Left cardiac atrium (tissue), 4 donors: ENCODE results near the gene ARHGAP45. TPM values are rescaled to one million over a fixed set of nuclear protein-coding genes. Genes with fewer than 3 reads are reported as not detected.
"Not testable (repeated sequence)": the region's sequence is repeated elsewhere in the genome, so short reads cannot be mapped to it uniquely, and the experiment has no call there.

Experiments
- ATAC-seq, 2 donors: fragments of 200-7000 bp; cut with Tn5 transposase; one replicate each; pipeline ENCODE4 v1.9.1; 2020; ENCODE audit warnings: mild to moderate bottlenecking in 2 of 2, moderate library complexity in 2 of 2
- DNase-seq: peaks from one replicate; pipeline ENCODE4 v3.0.0-alpha.2; 2020
- intact Hi-C, 2 donors: fragments of 100-400 bp; cut with DNase I; formaldehyde crosslinking; loops; one replicate each; pipeline versions ENCODE4 v1.14.1 to v1.15.1; 2022 to 2023
- total RNA-seq, 2 donors: library from RNA; stranded (reverse); fragmentation: NEBNext Ultra II Directional; extraction: Animal tissue kit (Norgen Biotek cat#: 25700); gene quantifications; one replicate each; pipeline ENCODE4 v1.2.1, GENCODE V29; 2021
- donor health status: DM: no; HTN: yes; CAD: no.
- donor health status: DM: no; HTN: yes; CAD: no; lungs with severe emphysema.
- donor health status: DM: yes; HTN: yes; CAD: no.
- donor health status: Dilated cardiomyopathy.

The ARHGAP45 gene
- total RNA-seq, 2 donors from 2014 or later, result 10.6 to 12.6 TPM

DNA sequence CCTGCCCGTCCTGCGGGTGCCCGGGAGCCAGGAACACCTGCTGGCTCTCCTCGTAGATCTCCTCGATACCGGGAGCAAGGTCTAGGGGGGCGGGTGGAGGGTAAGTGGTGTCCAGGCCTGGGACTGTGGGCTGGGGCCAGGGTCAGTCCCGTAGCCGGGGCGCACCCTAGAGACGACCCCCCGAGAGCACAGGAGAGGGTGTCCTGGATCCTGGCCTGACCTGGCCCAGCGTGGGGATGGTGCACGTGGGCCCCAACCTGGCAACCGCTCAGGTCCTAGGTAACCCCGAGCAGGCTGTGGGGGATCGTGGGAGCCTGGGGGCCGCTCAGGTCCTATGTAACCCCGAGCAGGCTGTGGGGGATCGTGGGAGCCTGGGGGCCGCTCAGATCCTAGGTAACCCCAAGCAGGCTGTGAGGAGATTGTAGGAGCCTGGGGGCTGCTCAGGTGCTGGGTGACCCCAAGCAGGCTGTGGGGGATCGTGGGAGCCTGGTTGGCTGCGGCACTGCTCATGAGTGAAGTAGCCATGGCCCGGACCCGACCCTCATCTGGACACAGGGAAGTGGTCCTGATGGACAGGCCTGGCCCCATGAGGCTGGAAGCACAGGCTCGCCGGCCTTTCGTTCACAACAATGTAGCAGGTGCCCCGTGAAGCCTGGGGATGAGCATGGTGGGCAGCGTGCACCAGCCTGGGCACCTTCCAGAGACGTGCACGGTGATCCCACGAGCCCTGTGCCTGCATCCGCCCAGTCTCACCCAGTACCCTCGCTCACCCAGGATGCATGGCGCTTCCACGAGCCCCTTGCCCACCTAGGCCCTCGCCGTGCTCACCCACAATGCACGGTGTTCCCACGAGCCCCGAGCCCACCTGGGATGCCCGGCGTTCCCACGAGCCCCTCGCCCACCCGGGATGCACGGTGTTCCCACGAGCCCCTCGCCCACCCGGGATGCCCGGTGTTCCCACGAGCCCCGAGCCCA is 43.0 kb downstream of the ARHGAP45 start:
- intact Hi-C loops, result loop anchor here in 1 of 2 donors (5.0 kb wide), 1 partner anchor 82 kb away; no protein-coding TSS in a partner anchor
- DNase-seq (no peak), ATAC-seq (no peak)

DNA sequence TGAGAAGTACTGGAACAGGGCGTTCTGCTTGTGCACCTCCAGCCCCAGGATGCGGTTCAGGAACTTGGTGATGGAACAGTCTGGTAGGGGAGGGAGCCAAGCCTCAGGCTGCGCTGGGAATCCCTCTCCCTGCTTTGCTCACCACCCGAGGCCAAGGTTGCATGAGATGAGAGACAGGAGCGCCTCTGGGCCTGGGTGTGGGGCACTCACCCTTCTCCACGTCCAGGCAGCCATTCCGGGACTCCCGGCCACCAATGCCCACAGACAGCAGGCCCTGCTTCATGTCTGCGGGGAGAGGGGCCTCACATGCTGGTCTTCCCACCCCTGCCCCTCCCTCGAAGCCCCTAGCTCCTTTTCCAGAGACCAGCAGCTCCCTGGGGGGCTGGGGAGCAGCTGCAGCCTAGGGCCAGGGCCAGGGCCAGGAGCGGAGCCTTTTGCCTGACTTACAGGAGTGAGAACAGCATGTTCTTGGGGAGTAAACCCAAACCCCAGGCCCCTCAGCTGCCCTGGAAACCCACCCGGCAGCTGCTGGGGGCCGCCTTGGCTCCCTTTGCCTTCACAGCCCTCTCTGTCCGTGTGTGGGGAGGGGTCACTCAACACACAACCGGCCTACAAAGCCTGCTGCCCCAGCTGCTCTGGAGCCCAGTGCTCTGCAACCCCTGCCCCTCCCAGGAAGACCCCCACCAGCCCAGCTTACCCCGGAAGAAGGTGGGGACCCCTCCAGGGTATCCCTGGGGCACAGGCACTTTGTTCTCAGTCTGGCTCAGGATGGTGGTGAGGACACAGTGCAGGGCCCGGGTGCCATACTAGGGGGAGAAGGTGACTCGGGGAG is 44.1 kb downstream of the ARHGAP45 start:
- DNase-seq (no peak), ATAC-seq (no peak)
- intact Hi-C loops, result loop anchor here in 1 of 2 donors (5.0 kb wide), 1 partner anchor 81 kb away; no protein-coding TSS in a partner anchor

DNA sequence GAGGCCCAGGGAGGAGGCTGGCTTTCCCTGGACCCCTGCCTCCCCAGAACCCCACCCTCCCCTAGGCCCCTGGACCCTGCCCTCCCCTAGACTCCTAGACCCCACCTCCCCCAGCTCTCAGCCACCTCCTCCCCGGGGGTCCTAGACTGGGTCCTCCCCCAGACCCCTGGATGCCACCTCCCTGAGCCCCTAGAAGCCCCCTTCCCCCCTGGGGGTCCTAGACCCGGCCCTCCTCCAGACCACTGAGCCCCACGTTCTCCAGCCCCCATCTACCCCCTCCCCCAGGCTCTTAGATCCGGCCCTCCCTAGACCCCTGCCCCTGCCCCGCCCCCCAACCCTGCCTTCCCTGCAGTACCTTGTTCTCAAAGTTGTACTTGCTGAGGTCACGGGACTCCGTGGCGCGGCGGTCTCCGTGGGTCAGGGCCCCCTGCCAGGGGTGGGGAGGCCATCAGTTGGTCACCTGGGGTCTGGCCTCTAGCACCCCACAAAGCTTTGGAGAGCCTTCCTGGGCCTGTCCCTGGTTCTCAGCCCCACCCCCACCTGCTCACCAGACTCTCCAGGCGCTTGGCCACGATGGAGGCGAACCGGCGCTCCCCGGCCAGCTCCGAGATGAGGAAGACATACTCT is 44.8 kb downstream of the ARHGAP45 start:
- no peak for ATAC-seq
- intact Hi-C loops, result loop anchor here in 1 of 2 donors (5.0 kb wide), 1 partner anchor 81 kb away; no protein-coding TSS in a partner anchor
- DNase-seq, result no peak

DNA sequence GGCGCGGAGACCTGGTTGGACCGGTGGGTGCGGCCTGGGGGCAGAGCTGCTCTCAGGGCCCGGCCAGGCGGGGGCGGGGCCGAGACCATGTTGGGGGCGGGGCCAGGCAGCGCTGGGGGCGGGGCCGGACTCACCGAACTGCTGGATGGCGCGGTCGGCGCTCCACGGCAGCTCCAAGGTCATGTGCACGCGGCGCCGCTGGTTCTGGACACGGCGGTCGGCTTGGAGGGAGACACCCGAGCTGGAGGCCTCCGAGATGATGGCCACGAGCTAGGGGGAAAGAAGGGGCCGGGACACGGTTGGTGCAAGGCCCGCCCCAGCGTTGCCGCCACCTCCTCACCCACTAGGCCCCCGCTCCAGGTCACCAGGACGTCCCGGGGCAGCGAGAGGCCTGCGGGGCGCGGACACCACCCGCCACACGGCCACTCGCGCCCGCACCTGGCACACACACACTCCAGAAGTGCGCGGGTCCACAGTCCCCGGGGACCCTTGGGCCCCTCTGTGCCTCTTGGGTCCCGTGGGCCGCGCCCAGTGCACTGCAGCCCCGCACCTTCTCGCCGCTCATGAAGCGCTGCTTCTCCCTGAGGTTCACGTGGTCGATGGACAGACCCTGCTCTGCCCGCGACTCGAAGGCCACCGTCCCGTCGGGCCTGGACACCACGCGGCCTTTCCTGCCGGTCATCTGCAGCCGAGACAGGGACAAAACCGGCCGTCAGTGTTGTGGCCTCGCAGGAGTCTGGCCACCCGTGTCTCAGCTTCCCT is 45.5 kb downstream of the ARHGAP45 start:
- no peak for DNase-seq
- intact Hi-C loops, result loop anchor here in 1 of 2 donors (5.0 kb wide), 1 partner anchor 80 kb away; no protein-coding TSS in a partner anchor
- ATAC-seq, result peak; percentile 42 to 50

DNA sequence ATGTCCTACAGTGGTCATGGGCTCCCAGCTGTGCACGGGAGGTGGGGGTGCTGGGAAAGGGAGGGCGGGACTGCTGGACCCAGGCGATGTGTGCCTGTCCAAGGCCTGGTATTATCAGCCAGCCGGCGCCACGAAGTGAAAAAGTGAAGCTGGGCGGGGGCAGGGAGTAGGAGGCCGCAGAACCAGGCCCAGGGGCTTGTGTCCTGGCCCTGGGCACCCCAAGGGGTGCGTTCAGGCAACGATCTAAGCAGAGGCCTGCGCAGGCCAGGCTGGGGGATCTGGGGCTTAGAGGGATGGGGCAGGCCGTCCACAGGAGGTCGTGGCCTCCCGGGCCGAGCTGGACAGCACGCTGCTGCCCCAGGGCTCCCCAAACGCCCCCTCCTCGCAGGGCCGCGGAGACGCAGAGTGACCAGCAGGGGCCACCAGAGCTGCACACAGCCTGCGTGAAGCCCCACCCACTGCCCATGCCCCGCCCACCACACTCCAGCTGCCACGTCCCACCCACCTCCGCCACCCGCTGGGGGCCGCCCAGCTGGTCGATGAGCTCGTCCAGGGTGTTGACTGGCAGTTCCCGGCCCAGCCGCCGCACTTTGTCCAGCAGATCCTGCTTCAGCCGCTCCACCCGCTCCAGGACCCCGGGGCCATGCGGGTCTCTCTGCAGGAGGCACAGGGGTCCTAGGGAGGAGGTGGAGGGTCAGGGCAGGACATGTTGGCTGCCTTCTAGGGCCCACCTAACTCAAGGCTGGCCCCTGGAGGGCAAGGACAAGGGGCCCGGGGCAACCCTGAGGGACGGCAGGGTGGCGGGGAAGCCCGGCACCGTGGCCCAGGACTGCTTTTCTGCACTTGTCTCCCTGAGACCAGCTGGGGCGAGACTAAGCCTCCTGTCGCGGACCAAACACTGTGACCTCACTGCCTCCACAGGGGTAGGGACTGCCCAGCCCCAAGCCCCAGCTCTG is 46.3 kb downstream of the ARHGAP45 start:
- DNase-seq (peak; percentile 97), ATAC-seq (peak; percentile 89 to 93)
- intact Hi-C loops, result loop anchor here in 1 of 2 donors (5.0 kb wide), 1 partner anchor 79 kb away; no protein-coding TSS in a partner anchor

DNA sequence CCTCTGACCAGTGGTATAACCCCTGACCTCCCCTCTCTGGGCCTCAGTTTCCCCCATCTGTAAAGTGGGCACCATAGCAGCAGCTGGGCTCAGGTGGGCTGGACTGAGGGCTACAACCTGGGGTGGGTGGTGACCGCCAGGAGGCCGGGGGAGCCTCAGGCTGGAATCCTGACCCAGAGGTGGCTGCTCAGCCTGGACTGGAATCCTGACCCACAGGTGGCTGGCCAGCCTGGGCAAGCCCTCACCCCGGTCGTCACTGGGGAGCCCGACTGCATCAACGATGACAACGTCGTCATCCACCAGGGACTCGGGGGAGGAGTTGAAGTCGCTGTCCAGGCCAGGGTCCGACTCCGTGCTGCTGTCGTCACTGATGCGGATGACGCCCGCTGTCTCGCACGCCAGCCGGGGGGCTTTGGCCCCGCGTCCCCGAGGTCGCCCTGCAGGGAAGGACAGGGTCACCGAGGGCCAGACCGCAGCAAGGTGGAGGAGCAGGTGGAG is 47.1 kb downstream of the ARHGAP45 start:
- intact Hi-C loops, result loop anchor here in 1 of 2 donors (5.0 kb wide), 1 partner anchor 78 kb away; no protein-coding TSS in a partner anchor
- ATAC-seq (no peak), DNase-seq (no peak)

DNA sequence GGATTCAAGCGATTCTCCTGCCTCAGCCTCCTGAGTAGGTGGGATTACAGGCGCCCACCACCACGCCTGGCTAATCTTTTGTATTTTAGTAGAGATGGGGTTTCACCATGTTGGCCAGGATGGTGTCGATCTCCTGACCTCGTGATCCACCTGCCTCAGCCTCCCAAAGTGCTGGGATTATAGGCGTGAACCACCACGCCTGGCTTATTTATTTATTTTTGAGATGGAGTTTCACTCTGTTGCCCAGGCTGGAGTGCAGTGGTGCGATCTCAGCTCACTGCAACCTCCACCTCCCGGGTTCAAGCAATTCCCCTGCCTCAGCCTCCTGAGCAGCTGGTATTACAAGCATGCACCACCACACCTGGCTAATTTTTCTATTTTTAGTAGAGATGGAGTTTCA is 47.8 kb downstream of the ARHGAP45 start:
- ATAC-seq, DNase-seq: not testable (repeated sequence)
- intact Hi-C loops, result loop anchor here (5.0 kb wide), 2 partner anchors 68 to 78 kb away; no protein-coding TSS in a partner anchor

DNA sequence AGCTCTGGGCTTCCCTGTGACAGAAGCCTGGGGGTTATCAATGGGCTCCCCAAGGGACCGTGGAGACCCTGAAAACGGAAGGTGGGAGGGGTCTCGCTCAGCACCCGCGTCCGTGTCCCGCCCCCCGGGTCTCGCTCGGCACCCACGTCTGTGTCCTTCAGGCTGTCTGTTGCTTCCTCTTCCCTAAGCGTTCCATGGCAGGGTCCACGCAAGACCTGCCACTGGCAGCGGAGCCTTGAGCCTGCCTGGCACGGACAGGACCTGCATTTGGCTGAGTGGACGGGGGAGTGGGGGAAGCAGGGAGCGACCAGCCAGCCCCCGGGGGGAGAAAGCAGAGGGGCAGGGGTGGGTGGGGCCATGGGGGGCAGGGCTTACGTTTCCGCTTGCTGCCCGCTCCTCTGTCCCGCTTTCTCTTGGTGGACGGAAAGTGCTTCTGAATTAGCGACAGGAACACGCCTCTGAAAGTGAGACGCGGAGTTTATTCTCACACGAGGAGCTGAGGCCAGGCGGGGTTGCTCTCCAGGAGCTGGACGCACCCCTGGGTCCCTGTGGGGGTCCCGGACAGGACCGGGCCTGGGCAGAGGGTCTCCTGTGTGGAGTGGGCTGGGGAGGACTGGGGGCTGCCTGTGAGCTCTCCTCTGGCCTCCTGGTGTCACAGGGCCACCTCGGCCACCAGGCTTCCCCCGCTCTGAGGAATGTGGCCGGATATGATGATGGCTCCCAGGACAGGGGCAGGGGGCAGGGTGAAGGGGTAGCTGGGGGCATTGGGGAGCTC is 48.9 kb downstream of the ARHGAP45 start:
- DNase-seq (no peak), ATAC-seq (no peak)
- intact Hi-C loops, result loop anchor here (5.0 kb wide), 2 partner anchors 66 to 76 kb away; no protein-coding TSS in a partner anchor

DNA sequence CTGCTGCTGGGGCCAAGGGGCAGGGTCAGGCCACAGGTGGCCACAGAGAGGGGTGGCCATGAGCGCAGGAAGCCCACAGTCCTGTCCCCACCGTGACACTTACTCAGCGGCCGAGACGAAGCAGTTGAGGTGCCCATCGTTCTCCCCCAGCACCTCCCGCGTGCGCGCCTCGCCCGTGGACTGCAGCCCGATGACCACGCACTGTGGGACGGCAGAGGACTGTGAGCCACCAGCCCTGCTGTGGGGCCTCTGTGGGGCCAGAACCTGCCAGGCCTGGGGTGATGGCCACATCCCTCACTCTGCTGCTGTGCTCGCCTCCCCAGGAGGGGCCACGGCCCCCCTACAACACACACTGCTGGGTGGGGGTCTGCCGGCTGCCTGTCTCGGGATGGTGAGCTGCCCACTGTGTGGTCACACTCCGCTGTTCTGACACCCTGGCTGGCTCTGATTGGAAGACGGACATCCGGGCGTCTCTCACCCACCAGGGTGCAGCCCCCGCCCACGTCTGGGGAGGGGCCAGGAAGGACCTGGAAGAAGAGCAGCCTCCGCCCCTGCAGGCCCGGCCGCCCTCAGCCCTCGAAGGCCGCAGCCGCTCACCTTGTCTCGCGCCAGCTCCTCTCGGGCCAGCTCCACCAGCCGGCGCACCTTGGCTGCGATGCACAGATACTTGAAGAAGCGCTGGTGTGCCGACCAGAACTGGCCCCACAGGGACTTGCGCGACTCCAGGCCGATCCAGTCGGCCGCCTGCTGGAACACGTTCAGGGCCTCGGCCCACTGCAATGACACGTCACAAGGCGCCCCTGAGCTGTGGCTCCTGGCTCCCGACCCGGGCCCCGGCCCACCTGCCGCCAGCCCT is 50.0 kb downstream of the ARHGAP45 start:
- DNase-seq, result peak; percentile 22
- no peak for ATAC-seq
- intact Hi-C loops, result loop anchor here (5.0 kb wide), 2 partner anchors 65 to 75 kb away; no protein-coding TSS in a partner anchor

DNA sequence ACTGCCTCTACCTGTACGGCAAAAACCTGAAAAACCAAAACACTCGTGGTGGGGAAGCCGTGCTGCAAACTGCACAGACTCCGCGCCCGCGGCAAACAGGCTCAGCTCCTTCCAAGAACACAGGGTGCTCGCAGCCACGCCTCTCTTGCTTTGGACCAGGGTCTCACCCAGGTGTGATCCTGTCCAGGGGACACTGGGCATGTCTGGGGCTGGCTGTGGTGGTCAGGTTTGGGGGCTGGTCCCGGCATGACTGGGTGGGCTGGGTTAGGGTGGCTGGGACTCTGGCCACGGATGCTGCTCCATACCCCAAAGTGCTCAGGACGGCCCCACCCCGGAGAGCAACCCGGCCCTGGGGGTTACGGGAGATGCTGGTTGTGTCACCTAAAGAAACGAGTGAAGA is 50.7 kb downstream of the ARHGAP45 start:
- ATAC-seq (no peak), DNase-seq (no peak)
- intact Hi-C loops, result loop anchor here (5.0 kb wide), 2 partner anchors 65 to 75 kb away; no protein-coding TSS in a partner anchor

DNA sequence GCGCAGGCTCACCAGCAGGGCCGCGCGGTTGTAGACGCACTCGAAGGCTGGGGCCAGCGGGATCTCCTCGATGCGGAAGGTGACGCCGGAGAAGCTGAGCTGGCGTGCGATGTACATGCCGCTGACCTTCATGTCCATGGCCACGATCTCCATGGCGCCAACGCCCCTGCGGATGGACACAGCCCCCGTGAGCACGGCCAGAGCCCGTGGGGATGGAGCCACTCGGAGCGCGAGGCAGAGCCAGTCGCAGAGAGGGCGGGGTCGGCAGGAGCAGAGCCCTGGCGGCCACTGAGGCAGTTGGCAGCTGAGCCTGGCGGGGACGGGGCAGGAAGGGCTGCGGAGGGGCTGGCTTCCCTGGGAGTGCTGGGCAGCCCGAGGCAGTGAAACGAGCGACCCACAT is 52.0 kb downstream of the ARHGAP45 start:
- DNase-seq, result peak; percentile 24
- ATAC-seq, result no peak
- intact Hi-C loops, result loop anchor here (5.0 kb wide), 2 partner anchors 63 to 73 kb away; no protein-coding TSS in a partner anchor

DNA sequence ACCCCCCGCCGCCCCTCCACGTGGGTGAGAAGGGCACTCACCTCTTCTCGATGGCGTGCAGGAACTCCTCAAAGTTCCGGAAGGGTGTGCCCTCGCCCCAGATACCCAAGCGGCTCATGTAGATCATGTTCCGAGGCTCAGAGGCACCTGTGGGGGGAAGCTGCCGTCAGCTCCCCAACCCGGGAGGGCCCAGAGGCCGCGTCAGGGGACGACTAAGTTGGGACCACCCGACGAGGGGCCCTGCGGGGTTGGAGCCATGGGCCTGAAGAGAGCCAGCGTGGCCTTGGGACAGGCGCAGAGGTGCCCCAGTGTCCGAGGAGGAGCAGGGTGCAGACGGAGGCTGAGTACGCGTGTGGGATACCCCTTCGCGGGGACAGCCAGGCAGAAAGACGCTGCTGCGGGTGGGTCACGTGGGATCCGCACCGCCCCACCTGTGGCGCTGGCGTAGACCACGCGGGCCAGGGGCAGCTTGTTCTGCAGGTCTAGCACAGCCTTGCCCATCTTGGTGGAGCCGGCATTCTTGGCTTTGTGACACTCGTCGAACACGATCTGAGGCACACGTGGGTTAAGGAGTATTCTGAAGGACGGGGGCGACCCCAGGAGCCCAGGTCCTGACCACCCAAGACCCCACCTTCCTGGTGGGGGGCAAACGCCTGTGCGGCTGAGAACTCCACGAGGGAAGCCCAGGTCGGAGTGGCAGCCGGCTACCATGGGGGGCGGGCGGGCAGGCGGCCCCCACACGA is 52.7 kb downstream of the ARHGAP45 start:
- intact Hi-C loops, result loop anchor here (5.0 kb wide), 2 partner anchors 63 to 73 kb away; no protein-coding TSS in a partner anchor
- ATAC-seq (no peak), DNase-seq (peak; percentile 25)

DNA sequence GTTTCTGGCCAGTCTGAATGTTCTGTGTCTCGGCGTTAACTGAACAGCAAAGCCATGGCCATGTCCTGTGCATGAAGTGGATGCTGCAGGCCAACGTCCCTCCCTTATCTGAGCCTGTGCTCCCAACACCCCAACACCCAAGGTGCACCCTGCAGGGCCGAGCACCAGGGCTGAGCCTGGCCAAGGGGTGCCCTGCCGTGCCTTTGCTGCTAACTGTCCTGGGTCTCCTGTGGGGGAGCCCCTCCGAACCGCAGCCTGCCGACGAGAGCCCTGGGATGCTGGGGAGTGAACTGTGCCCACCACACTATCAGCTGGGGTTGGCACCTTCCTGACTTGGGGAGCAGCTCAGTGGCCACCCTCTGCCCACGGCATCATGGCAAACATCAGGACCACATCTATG is 54.4 kb downstream of the ARHGAP45 start:
- ATAC-seq (no peak), DNase-seq (no peak)
- intact Hi-C loops, result no loop called here
